ENCODE measurements around the gene MTG2.

Gene MTG2

DNA sequence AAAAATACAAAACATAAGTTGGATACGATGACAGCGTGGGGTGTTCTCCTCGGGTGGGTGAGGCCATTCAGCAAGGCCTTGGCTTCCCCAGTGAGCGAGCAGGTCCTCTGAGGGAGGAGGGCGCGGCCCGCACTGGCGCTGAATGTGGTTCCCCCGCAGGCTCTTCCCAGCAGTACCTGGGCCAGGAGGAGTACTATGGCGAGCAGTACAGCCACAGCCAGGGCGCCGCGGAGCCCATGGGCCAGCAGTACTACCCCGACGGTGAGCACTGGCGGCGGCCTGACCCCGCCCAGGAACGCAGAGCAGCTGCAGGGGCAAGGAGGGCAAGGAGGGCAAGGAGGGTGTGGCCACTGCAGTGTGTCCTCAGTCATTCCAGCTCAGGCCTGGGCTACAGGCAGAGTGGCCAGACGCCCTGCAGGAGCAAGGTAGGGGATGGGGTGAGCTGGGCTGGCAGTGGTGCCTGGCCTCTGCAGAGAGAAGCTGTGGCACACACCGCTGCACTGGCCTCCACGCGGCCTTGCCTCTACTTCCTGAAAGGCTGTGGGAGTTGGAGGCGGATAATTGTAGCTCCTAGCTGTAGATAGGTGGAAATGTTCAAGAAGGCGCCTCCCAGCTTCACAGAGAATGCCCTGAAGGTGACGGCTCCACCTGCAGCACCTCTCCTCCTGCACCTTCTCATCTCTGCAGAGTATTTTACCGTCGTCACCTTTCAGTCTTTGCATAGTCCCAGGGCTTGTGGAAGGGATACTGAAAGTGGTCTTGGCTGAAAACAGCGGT lies 18.7 kb upstream of the MTG2 start:
- no peak for DNase-seq

DNA sequence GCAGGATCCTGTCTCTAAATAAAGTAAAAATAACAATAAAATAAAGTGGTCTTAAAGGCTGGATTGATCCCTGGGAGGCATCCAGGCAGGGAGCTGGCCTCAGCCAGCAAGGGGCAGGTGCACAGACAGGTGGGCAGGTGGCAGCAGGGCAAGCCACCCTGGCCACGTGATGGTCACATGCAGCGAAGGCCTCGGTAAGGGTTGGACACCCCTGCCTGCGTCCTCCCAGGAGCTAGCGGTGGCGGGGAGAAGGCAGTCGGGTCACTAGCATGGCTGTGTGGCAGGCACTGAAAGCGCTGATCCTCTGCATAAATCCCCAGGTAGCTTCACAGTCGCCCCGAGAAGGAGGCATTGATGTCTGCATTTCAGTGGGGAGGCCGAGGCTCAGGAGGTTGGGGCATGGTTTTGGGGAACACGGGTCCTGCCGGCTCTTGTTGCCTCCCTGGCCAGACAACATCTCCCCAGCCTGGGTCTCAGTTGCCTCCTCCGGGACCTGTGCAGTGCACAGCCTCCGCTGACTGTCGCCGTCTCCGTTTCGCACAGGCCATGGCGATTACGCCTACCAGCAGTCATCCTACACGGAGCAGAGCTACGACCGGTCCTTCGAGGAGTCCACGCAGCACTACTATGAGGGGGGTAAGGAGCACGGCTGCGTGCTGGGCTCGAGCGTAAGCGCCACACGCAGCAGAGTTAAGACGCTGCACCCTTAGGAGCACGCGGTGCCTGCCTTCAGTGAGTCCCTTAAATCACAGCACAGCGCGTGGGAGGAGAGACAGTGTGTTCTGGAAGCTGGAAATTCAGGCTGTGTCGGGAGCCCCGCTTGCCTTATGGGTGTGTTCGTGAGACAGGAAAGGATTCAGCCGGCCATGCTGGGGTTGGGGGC lies 17.7 kb upstream of the MTG2 start:
- no peak for DNase-seq

DNA sequence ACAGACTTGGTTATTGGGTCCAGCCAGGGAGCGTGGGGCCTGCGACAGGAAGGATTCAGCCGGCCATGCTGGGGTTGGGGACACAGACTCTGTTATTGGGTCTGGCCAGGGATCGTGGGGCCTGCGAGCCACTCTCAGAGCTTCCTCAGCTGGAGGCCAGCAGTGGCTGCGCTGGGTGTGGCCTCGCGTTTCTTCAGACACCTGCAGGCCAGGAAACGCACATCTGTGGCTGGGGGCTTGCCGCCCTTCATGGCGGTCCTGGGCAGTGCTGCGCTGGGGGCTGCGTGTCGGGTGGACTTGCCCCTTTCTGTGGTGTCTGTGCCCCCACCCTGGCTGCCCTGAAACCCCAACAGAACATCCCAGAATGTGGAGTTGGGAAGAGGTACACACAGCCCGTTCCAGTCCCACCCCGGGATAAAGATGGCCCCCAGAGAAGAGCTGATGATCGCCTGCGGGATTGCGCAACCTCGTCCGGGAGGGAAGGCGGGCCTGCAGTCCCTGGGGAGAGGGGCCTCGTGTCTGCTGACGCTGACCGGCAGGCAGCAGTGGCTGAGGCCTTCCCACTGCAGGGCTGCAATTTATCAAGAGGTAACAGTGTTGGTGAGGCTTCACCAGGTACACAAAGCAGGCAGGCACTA lies 16.9 kb upstream of the MTG2 start:
- DNase-seq = no peak

DNA sequence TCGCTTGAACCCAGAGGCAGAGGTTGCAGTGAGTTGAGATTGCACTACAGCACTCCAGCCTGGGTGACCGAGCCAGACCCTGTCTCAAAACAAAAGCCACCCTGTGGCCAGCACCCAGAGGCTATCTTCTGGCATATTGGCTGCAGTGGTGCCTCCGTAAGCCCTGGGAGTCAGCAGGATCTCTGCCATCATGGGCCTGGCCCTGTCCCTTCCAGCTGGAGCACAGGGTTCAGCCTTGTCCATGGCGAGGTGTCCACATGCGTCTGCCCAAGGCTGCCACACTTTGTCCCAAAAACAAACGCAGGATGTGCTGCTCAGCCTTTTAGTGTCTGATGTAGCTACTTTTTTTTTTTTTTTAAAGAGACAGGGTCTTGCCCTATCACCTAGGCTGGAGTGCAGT lies 15.4 kb upstream of the MTG2 start:
- DNase-seq = no peak

DNA sequence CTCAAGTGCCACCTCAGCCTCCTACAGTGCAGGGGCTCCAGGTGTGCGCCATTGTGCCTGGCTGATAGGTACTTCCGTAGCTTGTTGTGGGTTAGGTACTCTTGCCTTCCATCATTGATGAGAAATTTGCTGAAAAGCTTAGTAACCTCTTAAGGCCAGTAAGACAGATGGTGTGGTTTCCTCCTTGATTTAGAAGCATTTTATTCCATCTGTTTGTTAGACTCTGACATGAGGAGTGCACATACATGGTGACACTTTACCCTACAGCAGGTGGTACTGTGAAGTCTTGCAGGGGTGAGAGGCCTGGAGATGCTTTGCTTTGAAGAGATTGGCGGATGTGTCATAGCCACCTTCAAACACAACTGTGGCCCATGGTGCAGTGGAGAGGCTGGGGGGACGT lies 14.8 kb upstream of the MTG2 start:
- no peak for DNase-seq

DNA sequence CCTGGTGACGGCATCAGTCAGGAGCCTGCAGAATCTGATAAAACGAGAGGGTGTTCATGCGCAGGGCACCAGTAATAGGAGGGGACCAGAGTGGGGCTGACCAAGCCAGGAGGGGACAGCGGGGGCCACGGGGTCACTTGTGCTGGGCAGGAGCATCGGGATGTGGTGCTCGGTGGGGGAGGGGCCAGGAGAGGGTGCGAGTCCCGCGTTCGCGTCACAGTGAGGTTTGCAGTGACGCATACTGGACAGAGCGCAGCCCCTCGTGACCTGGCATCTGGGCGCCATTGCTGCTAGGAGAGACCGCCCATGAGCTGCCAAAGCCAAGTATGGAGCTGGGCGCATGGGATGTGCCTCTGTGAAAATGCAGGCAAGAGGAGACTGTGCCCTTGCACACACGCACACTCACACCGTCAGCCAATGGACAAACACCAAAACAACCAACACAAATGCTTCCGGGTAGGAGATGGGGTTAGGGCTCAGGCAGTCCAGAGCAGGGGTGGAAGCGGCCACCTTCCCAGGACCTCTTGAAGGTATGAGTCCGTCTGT lies 13.9 kb upstream of the MTG2 start:
- no peak for DNase-seq

DNA sequence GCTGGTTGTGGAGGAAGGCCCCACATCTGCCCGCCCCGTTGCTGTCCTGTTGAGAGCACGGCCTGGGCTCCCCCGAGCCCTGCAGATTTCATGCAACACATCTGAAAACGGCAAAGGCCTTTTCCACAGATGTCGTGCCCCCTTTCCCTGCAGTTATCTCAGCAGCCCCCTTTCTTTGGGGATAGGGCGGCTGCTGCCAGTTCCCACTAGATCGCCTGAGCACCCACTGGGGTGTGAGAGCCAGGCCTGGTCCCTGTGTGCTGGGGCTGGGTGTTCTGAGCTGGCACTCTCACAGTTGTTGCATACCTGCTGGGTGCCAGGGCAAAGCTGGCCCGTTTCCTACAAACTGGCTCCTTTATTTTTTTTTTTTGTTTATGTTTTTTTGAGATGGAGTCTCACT lies 12.3 kb upstream of the MTG2 start:
- DNase-seq = no peak

DNA sequence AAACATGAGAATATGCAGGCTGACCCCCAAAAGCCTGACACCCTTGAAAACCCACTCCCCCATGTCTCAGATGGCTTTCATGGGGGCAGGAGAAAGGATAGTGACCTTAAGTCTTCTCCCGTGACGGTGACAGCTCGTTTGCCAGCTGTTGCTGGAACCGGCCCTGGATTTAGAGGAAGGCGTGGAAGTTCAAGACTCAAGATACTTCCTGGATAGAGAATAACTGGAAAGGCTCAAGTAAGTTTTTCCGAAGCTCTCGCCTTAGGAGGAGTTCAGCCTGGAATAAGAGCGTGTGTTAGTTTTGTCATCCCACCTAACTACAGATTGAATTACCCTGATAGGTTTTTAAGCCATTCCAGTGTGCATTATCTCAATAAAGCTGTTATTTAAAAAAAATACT lies 11.6 kb upstream of the MTG2 start:
- no peak for DNase-seq

DNA sequence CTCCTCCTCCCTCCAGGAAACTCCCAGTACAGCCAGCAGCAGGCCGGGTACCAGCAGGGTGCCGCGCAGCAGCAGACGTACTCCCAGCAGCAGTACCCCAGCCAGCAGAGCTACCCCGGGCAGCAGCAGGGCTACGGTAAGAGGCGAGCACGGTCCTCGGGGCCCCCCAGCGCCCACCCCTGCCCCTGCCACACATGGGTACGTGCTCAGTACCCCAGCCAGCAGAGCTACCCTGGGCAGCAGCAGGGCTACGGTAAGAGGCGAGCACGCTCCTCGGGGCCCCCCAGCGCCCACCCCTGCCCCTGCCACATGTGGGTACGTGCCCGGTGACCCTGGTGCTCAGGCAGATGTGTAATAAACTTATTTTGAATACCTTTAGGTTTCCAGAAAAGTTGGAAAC lies 10.2 kb upstream of the MTG2 start:
- DNase-seq = no peak

DNA sequence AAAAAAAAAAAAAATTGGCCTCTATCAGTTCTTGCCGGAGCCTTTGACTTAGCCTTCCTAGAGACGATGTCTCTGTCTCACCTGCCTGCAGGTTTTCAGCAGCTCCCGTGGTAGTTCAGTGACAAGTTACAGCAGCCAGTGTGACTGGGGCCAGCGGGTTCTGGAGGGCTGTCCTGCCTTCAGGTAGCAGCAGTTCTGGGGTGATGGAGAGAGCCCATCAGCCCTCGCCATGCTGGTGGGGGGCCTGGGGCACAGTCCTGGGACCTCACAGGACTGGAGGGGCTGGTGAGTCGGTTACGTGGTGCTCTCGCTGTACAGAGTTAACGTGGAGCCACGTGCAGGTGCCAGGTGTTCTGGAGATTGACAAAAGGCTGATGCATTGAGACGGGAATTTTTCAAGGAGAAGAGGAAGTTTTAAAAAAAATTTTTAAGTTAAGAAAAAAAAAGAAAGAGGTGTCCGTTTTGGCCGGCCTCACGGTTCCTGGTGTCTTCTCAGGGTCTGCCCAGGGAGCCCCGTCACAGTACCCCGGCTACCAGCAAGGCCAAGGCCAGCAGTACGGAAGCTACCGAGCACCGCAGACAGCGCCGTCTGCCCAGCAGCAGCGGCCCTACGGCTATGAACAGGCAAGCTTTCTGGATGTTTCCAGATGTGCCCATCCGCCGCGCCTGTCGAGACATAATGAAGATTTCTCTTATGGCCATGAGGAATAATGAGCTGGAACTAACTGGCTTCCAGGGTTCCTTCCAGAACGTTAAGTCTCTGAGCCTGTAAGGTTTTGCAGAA lies 8.6 kb upstream of the MTG2 start:
- no peak for DNase-seq

DNA sequence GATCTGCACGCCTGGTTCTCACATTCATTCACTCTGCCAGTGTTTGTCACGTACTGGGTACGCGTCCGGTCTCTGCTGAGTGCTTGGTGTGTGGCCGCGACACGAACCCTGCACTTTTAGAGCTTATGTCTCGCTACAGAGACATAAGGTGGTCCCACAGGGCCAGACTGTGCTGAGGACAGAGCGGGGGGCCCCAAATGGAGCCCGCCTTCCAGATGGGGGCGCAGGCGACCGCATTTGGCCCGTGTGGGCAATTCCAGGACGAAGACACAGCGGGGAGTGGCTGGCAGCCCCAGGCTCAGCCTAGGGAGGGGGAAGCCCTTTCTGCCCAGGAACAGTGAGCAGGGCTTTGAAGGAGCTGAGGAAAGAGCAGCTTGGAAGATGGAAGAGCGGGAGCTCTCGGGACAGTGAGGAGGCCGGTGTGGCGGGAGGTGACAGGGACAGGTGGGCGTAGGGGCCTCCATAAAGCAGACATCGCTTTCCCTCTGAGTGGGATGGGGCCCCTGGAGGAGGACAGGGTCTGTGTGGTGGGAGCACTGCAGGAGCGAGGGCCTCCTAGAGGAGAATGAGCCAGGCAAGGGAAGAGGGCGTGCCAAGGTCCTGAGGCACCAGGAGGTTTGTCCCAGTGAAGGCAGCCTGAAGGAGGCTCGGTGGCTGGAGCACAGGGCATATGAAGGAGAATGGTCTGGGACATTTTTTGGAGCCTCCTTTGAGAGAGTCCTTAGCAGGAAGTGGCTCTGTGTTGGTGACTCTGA lies 7.8 kb upstream of the MTG2 start:
- DNase-seq = no peak

DNA sequence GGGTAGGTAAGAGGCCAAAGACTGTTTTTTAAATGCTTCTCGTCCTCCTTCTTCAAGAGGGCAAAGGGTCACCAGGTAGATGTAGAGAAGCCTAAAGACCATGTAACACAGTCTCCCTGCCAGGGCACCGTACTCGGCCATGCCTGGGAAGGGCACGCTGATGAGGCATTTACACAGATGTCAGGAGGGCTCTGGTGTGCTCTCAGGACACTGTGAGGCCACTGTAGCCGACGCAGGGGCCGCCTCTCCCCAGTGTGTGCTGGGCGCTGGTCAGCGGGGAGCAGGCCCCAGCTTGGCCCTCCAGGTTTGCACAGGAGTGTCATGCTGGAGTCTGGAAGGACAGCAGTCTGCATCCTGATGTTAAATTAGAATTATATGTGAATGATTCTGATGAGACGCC lies 7.1 kb upstream of the MTG2 start:
- DNase-seq = no peak

DNA sequence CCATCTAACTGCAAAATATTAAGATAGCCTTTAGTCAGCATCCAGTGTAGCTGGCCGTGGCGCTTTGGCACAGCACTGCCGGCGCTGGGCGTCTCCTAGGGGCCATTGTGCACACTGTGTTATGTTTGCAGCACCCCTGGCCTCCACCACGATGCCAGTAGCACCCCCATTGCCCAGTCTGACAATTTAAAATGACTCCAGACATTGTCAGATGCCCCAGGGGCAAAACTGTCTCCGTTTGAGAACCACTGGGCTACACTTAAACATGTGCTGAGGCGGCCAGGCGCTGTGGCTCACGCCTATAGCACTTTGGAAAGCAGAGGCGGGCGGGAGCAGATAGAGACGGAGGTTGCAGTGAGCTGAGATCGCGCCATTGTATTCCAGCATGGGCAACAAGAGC lies 6.0 kb upstream of the MTG2 start:
- DNase-seq = no peak

DNA sequence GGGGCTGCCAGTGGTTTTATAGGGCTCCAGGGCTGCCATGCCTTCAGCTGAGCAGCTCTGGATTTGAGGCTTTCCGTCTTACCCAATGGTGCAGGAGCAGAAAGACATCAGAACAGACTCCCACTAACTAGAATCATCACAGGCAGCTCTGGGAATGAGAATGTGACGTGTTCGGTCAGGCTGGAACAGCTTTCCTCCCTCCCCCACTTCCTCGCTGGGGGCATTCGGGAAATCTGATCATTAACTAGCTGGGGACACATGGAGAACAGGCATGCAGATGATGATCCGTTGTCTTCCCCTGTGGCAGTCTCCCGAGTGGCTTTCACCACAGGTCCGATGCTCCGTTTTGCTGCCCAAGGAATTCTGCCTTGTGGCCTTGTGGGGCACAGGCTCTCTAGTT lies 5.5 kb upstream of the MTG2 start:
- DNase-seq = no peak

DNA sequence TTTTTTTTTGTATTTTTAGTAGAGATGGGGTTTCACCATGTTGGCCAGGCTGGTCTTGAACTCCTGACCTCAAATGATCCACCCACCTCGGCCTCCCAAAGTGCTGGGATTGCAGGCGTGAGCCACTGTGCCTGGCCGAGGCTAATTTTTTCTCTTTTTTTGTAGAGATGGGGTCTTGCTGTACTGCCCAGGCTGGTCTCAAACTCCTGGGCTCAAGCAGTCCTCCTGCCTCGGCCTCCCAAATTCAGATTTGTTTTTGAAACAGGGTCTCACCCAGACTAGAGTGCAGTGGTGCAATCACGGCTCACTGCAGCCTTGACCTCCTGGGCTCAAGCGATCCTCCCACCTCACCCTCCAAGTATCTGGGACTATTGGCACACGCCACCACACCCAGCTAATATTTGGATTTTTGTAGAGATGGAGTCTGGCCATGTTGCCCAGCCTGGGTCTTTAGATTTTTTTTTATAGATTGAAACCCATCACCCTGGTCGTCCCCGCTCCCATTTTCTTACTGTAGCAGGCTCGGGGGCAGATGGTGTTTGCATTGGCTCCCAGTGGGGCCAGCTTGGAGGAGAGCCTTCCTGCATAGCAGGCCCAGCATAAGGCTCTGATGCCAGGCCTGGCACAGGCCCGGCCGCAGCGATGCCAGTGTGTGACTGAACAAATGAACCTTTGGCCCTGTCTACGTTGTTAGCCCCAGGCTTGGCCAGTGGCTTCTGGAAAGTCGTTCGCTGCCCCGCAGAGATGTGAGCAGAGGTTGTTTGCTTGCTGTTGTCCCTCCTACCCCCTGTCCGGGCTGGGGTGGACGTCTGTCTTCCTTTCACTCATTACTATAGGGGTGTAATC lies 4.3 kb upstream of the MTG2 start:
- no peak for DNase-seq

DNA sequence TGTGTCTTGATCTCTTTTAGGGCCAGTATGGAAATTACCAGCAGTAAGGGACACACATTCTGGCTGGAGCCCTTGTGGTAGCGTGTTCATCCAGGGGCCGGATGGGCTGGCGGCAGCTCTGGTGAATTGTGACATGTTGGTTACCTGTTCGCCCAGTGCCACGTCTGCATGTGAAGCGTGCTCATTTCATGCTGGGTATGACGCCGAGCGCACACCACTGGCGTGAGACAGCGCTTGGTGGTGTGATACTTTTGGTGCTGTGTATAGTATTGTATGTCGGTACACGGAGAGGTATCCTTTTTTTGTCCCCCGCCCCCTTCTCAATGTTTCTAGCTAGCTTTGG lies 3.7 kb upstream of the MTG2 start:
- no peak for DNase-seq

DNA sequence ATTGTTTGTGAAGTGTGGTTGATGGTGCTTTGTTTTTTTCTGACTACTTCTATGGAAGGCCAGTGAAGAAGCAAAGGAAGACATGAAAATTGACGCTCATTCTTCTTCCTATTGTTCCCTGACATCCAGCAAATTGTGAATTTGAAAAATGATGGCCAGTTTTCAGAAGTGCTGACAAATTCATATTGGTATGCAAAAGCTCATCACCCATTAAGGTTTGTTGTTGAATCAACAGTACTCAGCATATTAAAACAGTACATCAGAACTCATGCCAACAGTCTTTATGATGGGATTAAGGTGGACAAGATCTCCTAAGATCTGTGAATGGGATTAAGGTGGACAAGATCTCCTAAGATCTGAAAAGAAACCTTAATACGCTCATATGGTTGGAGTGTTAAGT lies 1.0 kb upstream of the MTG2 start:
- DNase-seq = no peak

DNA sequence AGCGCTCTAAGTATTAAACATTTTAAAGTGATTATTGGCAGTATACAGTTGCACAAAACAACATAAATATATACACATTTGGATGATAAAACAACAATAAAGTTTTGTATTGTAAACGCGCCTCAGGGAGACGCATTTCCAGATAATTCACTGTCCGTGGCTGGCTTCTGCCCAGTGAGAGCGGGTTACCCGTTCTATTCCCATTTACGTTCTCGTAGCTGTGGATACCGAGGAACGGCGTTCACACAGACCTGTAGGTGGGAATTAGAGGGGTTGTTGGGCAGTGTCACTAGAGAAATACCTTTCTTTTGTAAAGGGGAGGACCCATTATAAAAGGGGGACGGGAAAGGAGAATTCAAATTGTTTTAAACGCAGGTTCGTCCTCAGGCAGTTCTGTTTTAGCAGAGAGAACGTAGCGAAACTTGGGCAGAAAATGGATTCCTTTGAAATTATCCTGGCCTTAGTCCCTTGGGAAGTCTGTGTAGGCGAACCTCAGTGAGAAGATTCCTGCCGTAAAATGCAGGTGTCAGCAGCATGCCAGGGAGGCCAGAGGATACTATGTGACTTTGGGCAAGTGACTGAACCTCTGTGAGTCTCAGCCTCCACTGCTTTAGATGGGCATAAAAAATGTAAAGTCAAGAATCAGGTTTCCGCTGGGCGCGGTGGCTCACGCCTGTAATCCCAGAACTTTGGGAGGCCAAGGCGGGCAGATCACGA lies 756 bp downstream of the MTG2 start:
- no peak for DNase-seq

DNA sequence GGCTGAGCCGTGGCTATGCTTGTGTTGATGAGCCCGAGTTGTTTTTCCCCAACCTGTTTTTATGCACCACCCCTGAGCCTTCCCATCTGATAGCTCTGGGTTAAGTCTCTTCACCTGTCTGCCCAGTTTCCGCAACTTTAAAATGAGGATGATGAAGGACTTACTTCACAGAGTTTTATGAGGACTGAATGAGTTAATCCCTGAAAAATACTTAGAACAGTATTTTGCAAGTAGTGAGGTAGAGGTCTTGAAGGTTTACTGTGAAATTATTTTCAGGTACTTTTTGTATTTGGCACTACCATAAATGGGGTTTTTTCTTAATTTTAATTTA lies 3.2 kb downstream of the MTG2 start:
- DNase-seq = no peak

Measured in NCI-H2081 (cell line).